ENCODE data around the gene HNRNPLL.
A peak's percentile ranks its signal among the peaks of the same experiment; 100 is the strongest.

HNRNPLL gene

GRCh38 chr2:38535404-38535743, 67.4 kb downstream of the HNRNPLL start:
- in situ Hi-C loops (cut with MboI; ENCODE audit: low pct_unique_long_range_greater_than_20kb, low sequenced_read_pairs, unreplicated experiment), result no loop called here
- TF ChIP-seq CTCF (IDR thresholded peaks at IDR 0.05; ENCODE audit: extremely low read depth, insufficient read depth, missing control alignments), result no peak

GRCh38 chr2:38534746-38535403, 67.9 kb downstream of the HNRNPLL start:
- in situ Hi-C loops (cut with MboI; ENCODE audit: low pct_unique_long_range_greater_than_20kb, low sequenced_read_pairs, unreplicated experiment), result no loop called here
- no peak for TF ChIP-seq CTCF (IDR thresholded peaks at IDR 0.05; ENCODE audit: extremely low read depth, insufficient read depth, missing control alignments)
- DNase-seq (ENCODE audit: low spot score), result no peak

More at GRCh38 chr2:38535404-38535743, 67.4 kb downstream of the HNRNPLL start:
- no peak for DNase-seq (ENCODE audit: low spot score)

- in situ Hi-C loops (cut with MboI; ENCODE audit: low pct_unique_long_range_greater_than_20kb, low sequenced_read_pairs, unreplicated experiment), result no loop called here
- DNase-seq (ENCODE audit: low spot score), result no peak
- TF ChIP-seq CTCF (IDR thresholded peaks at IDR 0.05; ENCODE audit: extremely low read depth, insufficient read depth, missing control alignments), result no peak
Measured at GRCh38 chr2:38533757-38534545, 68.8 kb downstream of the HNRNPLL start.

- TF ChIP-seq CTCF (IDR thresholded peaks at IDR 0.05; ENCODE audit: extremely low read depth, insufficient read depth, missing control alignments), result no peak
- peak; percentile 80 for DNase-seq (ENCODE audit: low spot score)
- in situ Hi-C loops (cut with MboI; ENCODE audit: low pct_unique_long_range_greater_than_20kb, low sequenced_read_pairs, unreplicated experiment), result no loop called here
Measured at GRCh38 chr2:38533180-38533579, 69.5 kb downstream of the HNRNPLL start.

- DNase-seq (ENCODE audit: low spot score), result no peak
- TF ChIP-seq CTCF (IDR thresholded peaks at IDR 0.05; ENCODE audit: extremely low read depth, insufficient read depth, missing control alignments), result no peak
- in situ Hi-C loops (cut with MboI; ENCODE audit: low pct_unique_long_range_greater_than_20kb, low sequenced_read_pairs, unreplicated experiment), result no loop called here
Measured at GRCh38 chr2:38532366-38532765, 70.4 kb downstream of the HNRNPLL start.

- DNase-seq (ENCODE audit: low spot score), result no peak
- no peak for TF ChIP-seq CTCF (IDR thresholded peaks at IDR 0.05; ENCODE audit: extremely low read depth, insufficient read depth, missing control alignments)
- in situ Hi-C loops (cut with MboI; ENCODE audit: low pct_unique_long_range_greater_than_20kb, low sequenced_read_pairs, unreplicated experiment), result no loop called here
Measured at GRCh38 chr2:38529208-38529607, 73.5 kb downstream of the HNRNPLL start.

Measured in GM13977 (cell line).